WTC11 (cell line): ENCODE measurements around the gene CACNG3. TPM values are rescaled to one million over a fixed set of nuclear protein-coding genes. Genes with fewer than 3 reads are reported as not detected.

Source experiments
- ATAC-seq: fragments of 200-7000 bp; cut with Tn5 transposase; 2 replicates; pipeline ENCODE4 v1.10.0; 2021; ENCODE audit warnings: mild to moderate bottlenecking, moderate library complexity
- CTCF ChIA-PET: fragments of 300-600 bp; sonication (Branson Sonifier 250); formaldehyde crosslinking; loops from one replicate; lab custom pipeline; 2021; ENCODE audit warnings: antibody characterized with exemption; lab: Charles Lee
- POLR2A ChIA-PET: fragments of 350-600 bp; sonication (Branson Sonifier 250); formaldehyde crosslinking; loops from one replicate; lab custom pipeline; 2021; ENCODE audit warnings: antibody characterized with exemption; lab: Charles Lee
- DNase-seq: peaks from one replicate; pipeline ENCODE4 v3.0.0; 2021; ENCODE audit warnings: low spot score
- H3K27ac Mint-ChIP-seq: 2 replicates; pipeline ENCODE4 v1.8.0; 2021; ENCODE audit warnings: mixed read lengths
- H3K27me3 Mint-ChIP-seq: 2 replicates; pipeline ENCODE4 v1.8.0; 2021; ENCODE audit warnings: low read depth, mild to moderate bottlenecking, moderate library complexity, mixed read lengths
- H3K36me3 Mint-ChIP-seq: 2 replicates; pipeline ENCODE4 v1.8.0; 2021; ENCODE audit warnings: mixed read lengths
- H3K4me1 Mint-ChIP-seq: 2 replicates; pipeline ENCODE4 v1.8.0; 2022; ENCODE audit warnings: mixed read lengths
- H3K4me3 Mint-ChIP-seq: 2 replicates; pipeline ENCODE4 v1.8.0; 2021; ENCODE audit warnings: mild to moderate bottlenecking, moderate library complexity, mixed read lengths
- H3K9me3 Mint-ChIP-seq: 2 replicates; pipeline ENCODE4 v1.8.0; 2021; ENCODE audit warnings: mixed read lengths
- CBFB ChIP-seq: sonication (generic); formaldehyde crosslinking; IDR thresholded peaks from 2 replicates; pipeline ENCODE4 v1.8.1; 2022; ENCODE audit warnings: mild to moderate bottlenecking, low read depth, missing genetic modification reagents
- ETV6 ChIP-seq: sonication (generic); formaldehyde crosslinking; IDR thresholded peaks from 2 replicates; pipeline ENCODE4 v1.8.1; 2022; ENCODE audit warnings: mild to moderate bottlenecking, missing genetic modification reagents
- HMGA2 ChIP-seq: fragments of 250-450 bp; sonication (Bioruptor Pico); IDR thresholded peaks from 2 replicates; pipeline ENCODE4 v1.4.0; 2021; ENCODE audit warnings: mild to moderate bottlenecking, moderate library complexity
- IRF2 ChIP-seq: sonication (generic); formaldehyde crosslinking; IDR thresholded peaks from 2 replicates; pipeline ENCODE4 v1.8.0; 2022; ENCODE audit warnings: low read depth, missing genetic modification reagents, borderline replicate concordance
- NFYB ChIP-seq: sonication (generic); formaldehyde crosslinking; conservative IDR thresholded peaks from 2 replicates; pipeline ENCODE4 v1.8.0; 2022; ENCODE audit warnings: low read depth, missing genetic modification reagents
- OVOL2 ChIP-seq: fragments of 250-450 bp; sonication (Bioruptor Pico); IDR thresholded peaks from 2 replicates; pipeline ENCODE4 v1.9.0; 2021; ENCODE audit warnings: mild to moderate bottlenecking, borderline replicate concordance
- SOX15 ChIP-seq: fragments of 250-450 bp; sonication (Bioruptor Pico); IDR thresholded peaks from 2 replicates; pipeline ENCODE4 v1.9.0; 2021; ENCODE audit warnings: mild to moderate bottlenecking
- SP1 ChIP-seq: sonication (generic); formaldehyde crosslinking; conservative IDR thresholded peaks from 2 replicates; pipeline ENCODE4 v1.8.1; 2022; ENCODE audit warnings: missing genetic modification reagents
- TEAD1 ChIP-seq: sonication (generic); formaldehyde crosslinking; IDR thresholded peaks from 2 replicates; pipeline ENCODE4 v1.8.0; 2022; ENCODE audit warnings: mild to moderate bottlenecking, missing genetic modification reagents
- TP53 ChIP-seq: sonication (generic); formaldehyde crosslinking; IDR thresholded peaks from 2 replicates; pipeline ENCODE4 v1.8.1; 2023; ENCODE audit warnings: mild to moderate bottlenecking, missing genetic modification reagents
- ZNF317 ChIP-seq: sonication (generic); formaldehyde crosslinking; IDR thresholded peaks from 2 replicates; pipeline ENCODE4 v1.8.1; 2023; ENCODE audit warnings: low read depth, mild to moderate bottlenecking, moderate library complexity, missing genetic modification reagents, borderline replicate concordance
- ZNF423 ChIP-seq: fragments of 250-450 bp; sonication (Bioruptor Pico); IDR thresholded peaks from 2 replicates; pipeline ENCODE4 v2.1.2; 2022; ENCODE audit warnings: mild to moderate bottlenecking, moderate library complexity
- total RNA-seq: library from RNA; stranded (reverse); gene quantifications from 3 replicates; pipeline ENCODE4 v1.2.3, GENCODE V29; 2021
- TF ChIP-seq, protein P1 (sequence below): fragments of 250-450 bp; sonication (Bioruptor Pico); conservative IDR thresholded peaks from 2 replicates; pipeline ENCODE4 v1.9.0; 2021; ENCODE audit warnings: mild to moderate bottlenecking
- TF ChIP-seq, protein P2 (sequence below): sonication (generic); formaldehyde crosslinking; conservative IDR thresholded peaks from 2 replicates; pipeline ENCODE4 v1.8.1; 2022; ENCODE audit warnings: mild to moderate bottlenecking, missing genetic modification reagents
- TF ChIP-seq, protein P3 (sequence below): sonication (generic); formaldehyde crosslinking; IDR thresholded peaks from 2 replicates; pipeline ENCODE4 v1.8.0; 2022; ENCODE audit warnings: mild to moderate bottlenecking, missing genetic modification reagents
- TF ChIP-seq, protein P4 (sequence below): sonication (generic); formaldehyde crosslinking; IDR thresholded peaks from 2 replicates; pipeline ENCODE4 v1.8.1; 2023; ENCODE audit warnings: mild to moderate bottlenecking, missing genetic modification reagents, moderate library complexity
- TF ChIP-seq, protein P5 (sequence below): sonication (generic); formaldehyde crosslinking; IDR thresholded peaks from 2 replicates; pipeline ENCODE4 v1.8.1; 2023; ENCODE audit warnings: mild to moderate bottlenecking, missing genetic modification reagents, borderline replicate concordance
- TF ChIP-seq, protein P6 (sequence below): sonication (generic); formaldehyde crosslinking; IDR thresholded peaks from 2 replicates; pipeline ENCODE4 v1.8.1; 2023; ENCODE audit warnings: mild to moderate bottlenecking, moderate library complexity, missing genetic modification reagents
- TF ChIP-seq, protein P7 (sequence below): sonication (generic); formaldehyde crosslinking; IDR thresholded peaks from 2 replicates; pipeline ENCODE4 v1.8.1; 2023; ENCODE audit warnings: mild to moderate bottlenecking, missing genetic modification reagents

CACNG3 gene
- total RNA-seq, 1 experiment from 2014 or later, result not detected

DNA sequence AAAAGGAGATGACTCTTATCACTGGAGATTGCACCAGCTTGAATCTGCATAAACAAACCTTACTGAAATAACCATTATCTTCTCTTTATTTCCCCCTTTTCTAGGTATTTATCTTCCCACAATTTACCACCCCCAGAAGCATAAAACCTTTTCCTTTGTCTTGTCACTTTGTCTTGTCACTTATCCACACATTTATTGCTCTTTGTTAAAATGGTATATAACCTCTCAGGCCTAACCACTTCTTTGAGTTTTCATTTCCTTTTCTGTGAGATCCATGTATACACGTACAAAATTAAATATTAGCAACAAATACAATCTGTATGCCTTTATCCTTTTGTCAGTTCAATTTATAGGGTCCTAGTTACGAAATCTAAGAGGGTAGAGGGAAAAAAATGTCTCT lies 122.9 kb downstream of the CACNG3 start (continued):
- TF ChIP-seq, protein P1, sequence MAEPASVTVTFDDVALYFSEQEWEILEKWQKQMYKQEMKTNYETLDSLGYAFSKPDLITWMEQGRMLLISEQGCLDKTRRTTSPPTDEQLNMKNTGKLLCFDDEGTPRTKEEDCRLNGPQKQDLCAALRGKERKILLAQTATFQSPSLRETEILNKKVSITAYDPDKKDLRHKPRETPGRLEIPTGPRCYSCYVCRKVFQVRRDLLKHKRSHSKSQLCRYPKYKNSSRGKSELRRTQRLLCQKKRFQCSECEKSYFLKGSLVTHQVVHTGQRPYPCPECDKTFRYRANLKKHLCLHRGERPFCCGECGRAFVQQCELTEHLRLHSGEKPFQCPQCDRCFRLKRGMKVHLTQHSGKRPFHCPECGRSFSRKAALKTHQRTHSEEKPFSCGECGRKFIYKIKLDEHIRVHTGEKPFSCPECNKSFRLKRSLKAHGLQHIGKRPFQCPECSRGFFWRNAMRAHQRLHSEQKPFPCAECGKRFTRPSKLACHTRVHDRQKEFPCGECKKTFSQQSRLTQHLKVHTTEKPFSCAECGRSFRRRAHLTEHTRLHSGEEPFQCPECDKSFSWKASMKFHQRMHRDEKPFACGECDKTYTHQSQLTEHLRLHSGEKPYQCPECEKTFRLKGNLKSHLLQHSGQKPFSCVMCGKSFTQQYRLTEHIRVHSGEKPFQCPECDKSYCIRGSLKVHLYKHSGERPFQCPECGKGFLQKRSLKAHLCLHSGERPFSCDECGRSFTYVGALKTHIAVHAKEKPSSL (CRISPR knock-in tag), result no peak

DNA sequence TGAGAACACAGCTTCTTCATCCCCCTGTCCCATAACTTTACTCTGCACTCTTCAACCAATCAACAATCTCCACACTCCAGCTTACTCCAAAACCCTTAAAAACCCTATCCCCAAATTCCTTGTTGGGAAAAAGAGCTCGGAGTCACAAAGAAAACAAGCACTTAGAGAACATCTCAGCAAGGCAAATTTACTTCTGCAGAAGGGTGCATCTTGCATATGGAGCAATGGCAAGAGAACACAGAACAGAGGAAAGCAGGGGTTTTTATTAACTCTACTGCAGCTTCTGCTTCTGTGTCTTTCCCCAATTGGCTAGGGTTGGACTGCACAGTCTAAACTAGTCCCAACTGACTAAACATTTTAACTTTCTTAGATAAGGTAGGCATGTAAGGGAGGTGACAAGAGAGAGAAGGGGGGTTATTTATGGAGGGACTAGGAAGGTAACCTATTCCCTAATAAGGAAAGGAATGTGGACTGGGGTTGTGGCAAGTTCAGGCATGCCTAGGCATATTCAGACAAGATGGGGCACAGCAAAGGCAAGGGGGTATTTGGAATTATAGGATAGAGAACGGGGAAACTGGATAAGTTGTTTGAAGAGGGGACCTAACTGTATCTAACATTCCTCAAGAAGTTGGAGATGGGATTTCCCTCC lies 125.5 kb downstream of the CACNG3 start:
- H3K4me3 Mint-ChIP-seq, result no peak overlapping the region
- POLR2A ChIA-PET, result no interaction called here
- H3K36me3 Mint-ChIP-seq, result peaks cover 44% of the 10 kb centered on the region
- TF ChIP-seq HMGA2 (no peak), ETV6 (CRISPR knock-in tag) (no peak), TEAD1 (CRISPR knock-in tag) (no peak), NFYB (no peak), ZNF423 (no peak), IRF2 (CRISPR knock-in tag) (no peak), OVOL2 (no peak), CBFB (no peak), TP53 (CRISPR knock-in tag) (no peak), SP1 (CRISPR knock-in tag) (no peak), ZNF317 (CRISPR knock-in tag) (no peak), SOX15 (CRISPR knock-in tag) (no peak)
- TF ChIP-seq, protein P2, sequence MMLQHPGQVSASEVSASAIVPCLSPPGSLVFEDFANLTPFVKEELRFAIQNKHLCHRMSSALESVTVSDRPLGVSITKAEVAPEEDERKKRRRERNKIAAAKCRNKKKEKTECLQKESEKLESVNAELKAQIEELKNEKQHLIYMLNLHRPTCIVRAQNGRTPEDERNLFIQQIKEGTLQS (CRISPR knock-in tag), result no peak
- TF ChIP-seq, protein P3, sequence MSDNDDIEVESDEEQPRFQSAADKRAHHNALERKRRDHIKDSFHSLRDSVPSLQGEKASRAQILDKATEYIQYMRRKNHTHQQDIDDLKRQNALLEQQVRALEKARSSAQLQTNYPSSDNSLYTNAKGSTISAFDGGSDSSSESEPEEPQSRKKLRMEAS, result no peak
- TF ChIP-seq, protein P4, sequence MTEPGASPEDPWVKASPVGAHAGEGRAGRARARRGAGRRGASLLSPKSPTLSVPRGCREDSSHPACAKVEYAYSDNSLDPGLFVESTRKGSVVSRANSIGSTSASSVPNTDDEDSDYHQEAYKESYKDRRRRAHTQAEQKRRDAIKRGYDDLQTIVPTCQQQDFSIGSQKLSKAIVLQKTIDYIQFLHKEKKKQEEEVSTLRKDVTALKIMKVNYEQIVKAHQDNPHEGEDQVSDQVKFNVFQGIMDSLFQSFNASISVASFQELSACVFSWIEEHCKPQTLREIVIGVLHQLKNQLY (CRISPR knock-in tag), result no peak
- TF ChIP-seq, protein P1 (CRISPR knock-in tag), result no peak
- TF ChIP-seq, protein P5, sequence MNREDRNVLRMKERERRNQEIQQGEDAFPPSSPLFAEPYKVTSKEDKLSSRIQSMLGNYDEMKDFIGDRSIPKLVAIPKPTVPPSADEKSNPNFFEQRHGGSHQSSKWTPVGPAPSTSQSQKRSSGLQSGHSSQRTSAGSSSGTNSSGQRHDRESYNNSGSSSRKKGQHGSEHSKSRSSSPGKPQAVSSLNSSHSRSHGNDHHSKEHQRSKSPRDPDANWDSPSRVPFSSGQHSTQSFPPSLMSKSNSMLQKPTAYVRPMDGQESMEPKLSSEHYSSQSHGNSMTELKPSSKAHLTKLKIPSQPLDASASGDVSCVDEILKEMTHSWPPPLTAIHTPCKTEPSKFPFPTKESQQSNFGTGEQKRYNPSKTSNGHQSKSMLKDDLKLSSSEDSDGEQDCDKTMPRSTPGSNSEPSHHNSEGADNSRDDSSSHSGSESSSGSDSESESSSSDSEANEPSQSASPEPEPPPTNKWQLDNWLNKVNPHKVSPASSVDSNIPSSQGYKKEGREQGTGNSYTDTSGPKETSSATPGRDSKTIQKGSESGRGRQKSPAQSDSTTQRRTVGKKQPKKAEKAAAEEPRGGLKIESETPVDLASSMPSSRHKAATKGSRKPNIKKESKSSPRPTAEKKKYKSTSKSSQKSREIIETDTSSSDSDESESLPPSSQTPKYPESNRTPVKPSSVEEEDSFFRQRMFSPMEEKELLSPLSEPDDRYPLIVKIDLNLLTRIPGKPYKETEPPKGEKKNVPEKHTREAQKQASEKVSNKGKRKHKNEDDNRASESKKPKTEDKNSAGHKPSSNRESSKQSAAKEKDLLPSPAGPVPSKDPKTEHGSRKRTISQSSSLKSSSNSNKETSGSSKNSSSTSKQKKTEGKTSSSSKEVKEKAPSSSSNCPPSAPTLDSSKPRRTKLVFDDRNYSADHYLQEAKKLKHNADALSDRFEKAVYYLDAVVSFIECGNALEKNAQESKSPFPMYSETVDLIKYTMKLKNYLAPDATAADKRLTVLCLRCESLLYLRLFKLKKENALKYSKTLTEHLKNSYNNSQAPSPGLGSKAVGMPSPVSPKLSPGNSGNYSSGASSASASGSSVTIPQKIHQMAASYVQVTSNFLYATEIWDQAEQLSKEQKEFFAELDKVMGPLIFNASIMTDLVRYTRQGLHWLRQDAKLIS (CRISPR knock-in tag), result no peak
- TF ChIP-seq, protein P6, sequence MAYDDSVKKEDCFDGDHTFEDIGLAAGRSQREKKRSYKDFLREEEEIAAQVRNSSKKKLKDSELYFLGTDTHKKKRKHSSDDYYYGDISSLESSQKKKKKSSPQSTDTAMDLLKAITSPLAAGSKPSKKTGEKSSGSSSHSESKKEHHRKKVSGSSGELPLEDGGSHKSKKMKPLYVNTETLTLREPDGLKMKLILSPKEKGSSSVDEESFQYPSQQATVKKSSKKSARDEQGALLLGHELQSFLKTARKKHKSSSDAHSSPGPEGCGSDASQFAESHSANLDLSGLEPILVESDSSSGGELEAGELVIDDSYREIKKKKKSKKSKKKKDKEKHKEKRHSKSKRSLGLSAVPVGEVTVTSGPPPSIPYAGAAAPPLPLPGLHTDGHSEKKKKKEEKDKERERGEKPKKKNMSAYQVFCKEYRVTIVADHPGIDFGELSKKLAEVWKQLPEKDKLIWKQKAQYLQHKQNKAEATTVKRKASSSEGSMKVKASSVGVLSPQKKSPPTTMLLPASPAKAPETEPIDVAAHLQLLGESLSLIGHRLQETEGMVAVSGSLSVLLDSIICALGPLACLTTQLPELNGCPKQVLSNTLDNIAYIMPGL, result no peak
- TF ChIP-seq, protein P7, sequence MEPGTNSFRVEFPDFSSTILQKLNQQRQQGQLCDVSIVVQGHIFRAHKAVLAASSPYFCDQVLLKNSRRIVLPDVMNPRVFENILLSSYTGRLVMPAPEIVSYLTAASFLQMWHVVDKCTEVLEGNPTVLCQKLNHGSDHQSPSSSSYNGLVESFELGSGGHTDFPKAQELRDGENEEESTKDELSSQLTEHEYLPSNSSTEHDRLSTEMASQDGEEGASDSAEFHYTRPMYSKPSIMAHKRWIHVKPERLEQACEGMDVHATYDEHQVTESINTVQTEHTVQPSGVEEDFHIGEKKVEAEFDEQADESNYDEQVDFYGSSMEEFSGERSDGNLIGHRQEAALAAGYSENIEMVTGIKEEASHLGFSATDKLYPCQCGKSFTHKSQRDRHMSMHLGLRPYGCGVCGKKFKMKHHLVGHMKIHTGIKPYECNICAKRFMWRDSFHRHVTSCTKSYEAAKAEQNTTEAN (CRISPR knock-in tag), result no peak
- ATAC-seq (no peak), DNase-seq (no peak)
- H3K9me3 Mint-ChIP-seq, result peaks cover 48% of the 10 kb centered on the region
- CTCF ChIA-PET, result no interaction called here
- H3K4me1 Mint-ChIP-seq, result peaks cover 36% of the 10 kb centered on the region
- H3K27ac Mint-ChIP-seq, result no peak overlapping the region
- H3K27me3 Mint-ChIP-seq, result peaks cover 90% of the 10 kb centered on the region
